AG09319 (cell line): ENCODE results near the gene TRAFD1.
"Not testable (repeated sequence)": the region's sequence is repeated elsewhere in the genome, so short reads cannot be mapped to it uniquely, and the experiment has no call there.

ENCODE experiments used
- DNase-seq: peaks from one replicate; pipeline ENCODE4 v3.0.0-alpha.2; 2010; ENCODE audit warnings: low read depth; ENCODE audit errors: extremely low read depth
- TF ChIP-seq, protein P1 (sequence below): IDR thresholded peaks from 2 replicates; pipeline ENCODE4 v1.5.1; 2011; ENCODE audit warnings: low read depth, mild to moderate bottlenecking, inconsistent platforms, low read length, moderate library complexity

The TRAFD1 gene

DNA sequence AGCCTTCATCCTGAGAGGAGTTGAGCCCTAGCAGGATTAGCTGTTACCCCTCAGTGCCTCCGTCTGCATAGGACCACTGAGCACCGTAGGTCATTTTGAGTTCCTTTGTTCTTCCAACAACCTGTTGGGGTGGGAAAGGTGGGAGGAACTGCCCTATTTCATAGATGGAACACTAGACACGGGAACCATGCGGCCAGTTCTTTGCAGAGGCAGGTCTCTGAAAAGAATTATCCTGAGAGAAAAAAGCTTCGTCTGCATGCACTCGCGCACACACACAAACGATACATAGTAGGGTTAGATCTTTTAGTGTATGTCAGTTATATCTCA, 28.5 kb downstream of the TRAFD1 start:
- DNase-seq = no peak
- TF ChIP-seq, protein P1, sequence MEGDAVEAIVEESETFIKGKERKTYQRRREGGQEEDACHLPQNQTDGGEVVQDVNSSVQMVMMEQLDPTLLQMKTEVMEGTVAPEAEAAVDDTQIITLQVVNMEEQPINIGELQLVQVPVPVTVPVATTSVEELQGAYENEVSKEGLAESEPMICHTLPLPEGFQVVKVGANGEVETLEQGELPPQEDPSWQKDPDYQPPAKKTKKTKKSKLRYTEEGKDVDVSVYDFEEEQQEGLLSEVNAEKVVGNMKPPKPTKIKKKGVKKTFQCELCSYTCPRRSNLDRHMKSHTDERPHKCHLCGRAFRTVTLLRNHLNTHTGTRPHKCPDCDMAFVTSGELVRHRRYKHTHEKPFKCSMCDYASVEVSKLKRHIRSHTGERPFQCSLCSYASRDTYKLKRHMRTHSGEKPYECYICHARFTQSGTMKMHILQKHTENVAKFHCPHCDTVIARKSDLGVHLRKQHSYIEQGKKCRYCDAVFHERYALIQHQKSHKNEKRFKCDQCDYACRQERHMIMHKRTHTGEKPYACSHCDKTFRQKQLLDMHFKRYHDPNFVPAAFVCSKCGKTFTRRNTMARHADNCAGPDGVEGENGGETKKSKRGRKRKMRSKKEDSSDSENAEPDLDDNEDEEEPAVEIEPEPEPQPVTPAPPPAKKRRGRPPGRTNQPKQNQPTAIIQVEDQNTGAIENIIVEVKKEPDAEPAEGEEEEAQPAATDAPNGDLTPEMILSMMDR = no peak

DNA sequence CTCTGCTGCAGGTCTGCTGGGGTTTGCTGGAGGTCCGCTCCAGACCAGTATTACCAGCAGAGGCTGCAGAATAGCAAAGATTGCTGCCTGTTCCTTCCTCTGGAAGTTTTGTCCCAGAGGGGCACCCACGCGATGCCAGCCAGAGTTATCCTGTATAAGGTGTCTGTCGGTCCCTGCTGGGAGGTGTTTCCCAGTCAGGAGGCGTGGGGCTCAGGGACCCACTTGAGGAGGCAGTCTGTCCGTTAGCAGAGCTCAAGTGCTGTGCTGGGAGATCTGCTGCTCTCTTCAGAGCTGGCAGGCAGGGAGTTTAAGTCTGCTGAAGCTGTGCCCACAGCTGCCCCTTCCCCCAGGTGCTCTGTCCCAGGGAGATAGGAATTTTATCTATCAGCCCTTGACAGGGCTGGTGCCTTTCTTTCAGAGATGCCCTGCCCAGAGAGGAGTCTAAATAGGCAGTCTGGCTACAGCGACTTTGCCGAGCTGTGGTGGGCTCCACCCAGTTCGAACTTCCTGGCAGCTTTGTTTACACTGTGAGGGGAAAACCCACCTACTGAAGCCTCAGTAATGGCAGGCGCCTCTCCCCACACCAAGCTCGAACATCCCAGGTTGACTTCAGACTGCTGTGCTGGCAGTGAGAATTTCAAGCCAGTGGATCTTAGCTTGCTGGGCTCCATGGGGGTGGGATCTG, 33.2 kb downstream of the TRAFD1 start:
- DNase-seq = not testable (repeated sequence)

DNA sequence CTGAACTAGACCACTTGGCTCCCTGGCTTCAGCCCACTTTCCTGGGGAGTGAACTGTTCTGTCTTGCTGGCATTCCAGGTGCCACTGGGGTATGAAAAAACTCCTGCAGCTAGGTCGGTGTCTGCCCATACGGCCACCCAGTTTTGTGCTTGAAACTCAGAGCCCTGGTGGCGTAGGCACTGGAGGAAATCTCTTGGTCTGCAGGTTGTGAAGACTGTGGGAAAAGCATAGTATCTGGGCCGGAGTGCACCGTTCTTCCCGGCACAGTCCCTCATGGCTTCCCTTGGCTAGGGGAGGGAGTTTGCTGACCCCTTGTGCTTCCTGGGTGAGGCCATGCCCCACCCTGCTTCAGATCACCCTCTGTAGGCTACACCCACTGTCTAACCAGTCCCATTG, 33.8 kb downstream of the TRAFD1 start:
- no peak for DNase-seq
- TF ChIP-seq, protein P1 = no peak

DNA sequence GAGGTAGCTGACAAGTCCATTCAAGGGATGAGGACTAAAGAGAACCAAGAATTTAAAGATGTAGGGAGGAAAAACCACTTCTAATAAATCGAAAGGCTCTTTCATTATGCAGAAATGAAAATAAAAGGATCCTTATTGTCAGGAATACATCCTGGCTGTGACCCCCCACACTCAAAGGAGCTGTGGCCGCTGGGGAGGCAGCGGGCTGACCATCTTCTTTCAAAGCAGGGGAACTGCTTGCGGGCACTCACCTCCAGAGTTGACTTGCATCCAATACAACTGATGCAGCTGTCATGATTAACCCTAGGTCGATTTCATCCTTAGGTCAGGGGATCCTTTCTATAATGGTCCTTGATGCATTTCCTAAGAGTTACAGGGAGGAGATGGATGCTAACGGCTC, 35.3 kb downstream of the TRAFD1 start:
- TF ChIP-seq, protein P1 = no peak

DNA sequence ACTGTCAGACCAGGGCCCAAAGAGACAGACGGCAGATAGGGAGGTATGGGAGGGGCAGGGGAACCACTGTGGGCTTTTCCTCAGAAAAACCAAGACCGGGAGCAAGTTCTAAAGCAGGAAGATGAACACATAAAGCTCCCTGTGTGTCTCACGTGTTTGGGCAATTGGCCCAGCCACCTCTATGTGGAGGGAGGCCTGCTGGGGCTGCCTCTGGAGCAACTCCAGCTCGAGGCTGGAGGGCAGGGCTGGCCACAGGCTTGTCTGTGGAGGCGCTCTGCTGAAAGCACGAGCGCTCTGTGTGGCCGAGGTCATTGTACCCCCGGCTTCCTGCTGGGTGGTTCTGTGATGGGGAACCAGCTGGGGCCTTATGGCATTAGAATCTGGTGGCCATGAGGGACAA, 36.4 kb downstream of the TRAFD1 start:
- no peak for DNase-seq
- TF ChIP-seq, protein P1 = no peak

More for the DNA sequence above, 35.3 kb downstream of the TRAFD1 start:
- no peak for DNase-seq

DNA sequence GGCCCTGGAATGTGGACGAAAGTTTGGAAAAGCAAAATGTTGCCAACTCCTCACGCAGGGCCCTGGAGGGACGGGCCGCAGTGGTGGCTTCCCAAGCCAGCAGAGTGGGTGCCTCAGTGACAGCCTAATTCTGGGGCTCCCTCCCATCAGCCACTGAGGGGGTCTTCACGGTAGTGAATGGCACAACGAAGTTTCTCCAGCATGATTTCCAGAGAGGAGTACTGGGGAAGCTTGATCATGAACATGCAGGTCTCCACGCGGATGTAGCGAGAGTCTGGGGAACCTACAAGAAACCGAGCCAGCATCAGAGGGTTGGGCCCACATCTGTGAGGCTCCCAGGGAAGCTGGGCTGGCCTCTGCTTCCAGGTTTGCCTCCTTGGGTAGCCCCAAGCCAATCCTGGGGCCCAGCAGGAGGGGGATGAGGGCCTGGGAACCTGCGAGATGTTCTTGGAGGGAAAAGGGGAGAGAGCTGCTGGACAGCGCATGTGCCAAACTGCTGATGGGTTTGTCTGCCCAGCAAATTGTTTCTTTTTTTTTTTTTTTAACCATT, 37.0 kb downstream of the TRAFD1 start:
- DNase-seq = no peak
- TF ChIP-seq, protein P1 = no peak

DNA sequence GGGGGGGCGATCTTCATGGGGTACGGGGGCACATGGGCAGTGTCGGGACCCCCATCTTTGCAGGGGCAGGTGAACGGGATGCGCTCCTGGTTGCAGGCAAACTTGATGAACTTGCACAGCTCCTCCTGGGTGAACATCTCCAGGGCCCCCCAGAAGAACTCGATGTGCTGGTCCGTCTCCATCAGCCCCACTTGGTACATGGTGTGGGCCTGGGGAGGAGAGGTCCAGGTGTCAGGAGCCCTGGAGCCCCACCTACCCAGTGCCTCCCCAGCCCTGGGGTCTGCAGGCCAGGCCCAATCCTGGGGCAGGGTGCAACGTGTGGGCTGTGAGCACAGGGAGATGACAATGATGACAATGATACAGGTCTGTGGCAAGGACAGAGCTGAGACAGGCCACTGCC, 37.7 kb downstream of the TRAFD1 start:
- DNase-seq = no peak
- TF ChIP-seq, protein P1 = no peak

DNA sequence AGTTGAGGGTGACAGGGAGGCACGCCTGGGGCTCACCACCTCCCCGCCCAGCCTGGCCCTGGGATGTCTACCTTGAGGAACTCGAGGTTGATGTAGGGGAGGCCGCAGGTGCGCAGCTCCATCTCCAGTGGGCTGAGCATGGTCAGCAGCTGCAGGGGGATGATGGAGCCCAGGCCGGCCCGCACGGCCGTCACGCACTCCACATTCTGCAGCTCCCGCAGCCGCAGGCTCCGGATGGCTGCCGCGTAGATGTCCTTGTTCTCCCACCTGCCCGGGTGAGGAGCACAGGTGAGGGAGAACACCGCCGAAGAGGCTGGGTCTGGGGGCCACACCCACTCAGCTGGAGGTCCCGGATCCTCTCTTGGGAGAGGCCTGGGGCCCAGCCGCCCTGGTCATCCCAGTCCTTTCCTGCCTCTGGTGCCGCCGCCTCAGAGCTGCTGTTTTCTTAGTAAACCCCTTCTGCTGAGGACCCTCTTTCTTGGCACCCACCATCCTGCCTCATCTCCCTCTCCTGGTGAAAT, 38.2 kb downstream of the TRAFD1 start:
- DNase-seq = no peak
- TF ChIP-seq, protein P1 = no peak
